ENCODE data around the gene SLIT3. TPM values are rescaled to one million over a fixed set of nuclear protein-coding genes. Genes with fewer than 3 reads are reported as not detected.

Gene SLIT3
- total RNA-seq, 2 donors from 2014 or later, result 6.6 to 6.7 TPM

DNA sequence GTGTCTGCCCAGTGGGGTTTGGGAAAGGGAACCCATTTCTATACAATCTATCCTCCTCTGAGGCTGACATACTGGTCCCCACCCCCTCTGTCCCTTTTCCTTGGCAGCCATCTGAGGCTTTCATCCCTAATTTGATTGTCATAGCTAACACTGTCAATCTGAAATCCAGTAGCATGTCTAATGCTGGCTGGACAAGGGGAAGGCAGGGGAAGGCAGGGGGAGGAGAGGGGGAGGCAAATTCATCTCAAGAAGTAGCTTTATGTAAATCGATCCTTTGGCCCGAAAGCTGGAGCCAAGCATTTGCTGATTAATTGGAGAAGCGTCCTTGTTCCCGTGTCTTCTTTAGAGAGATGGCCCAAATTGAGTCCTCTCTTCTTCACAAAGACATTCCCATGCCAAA, 407.7 kb downstream of the SLIT3 start:
- TF ChIP-seq, protein P1, sequence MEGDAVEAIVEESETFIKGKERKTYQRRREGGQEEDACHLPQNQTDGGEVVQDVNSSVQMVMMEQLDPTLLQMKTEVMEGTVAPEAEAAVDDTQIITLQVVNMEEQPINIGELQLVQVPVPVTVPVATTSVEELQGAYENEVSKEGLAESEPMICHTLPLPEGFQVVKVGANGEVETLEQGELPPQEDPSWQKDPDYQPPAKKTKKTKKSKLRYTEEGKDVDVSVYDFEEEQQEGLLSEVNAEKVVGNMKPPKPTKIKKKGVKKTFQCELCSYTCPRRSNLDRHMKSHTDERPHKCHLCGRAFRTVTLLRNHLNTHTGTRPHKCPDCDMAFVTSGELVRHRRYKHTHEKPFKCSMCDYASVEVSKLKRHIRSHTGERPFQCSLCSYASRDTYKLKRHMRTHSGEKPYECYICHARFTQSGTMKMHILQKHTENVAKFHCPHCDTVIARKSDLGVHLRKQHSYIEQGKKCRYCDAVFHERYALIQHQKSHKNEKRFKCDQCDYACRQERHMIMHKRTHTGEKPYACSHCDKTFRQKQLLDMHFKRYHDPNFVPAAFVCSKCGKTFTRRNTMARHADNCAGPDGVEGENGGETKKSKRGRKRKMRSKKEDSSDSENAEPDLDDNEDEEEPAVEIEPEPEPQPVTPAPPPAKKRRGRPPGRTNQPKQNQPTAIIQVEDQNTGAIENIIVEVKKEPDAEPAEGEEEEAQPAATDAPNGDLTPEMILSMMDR (IDR thresholded peaks at IDR 0.05), result no peak
- TF ChIP-seq POLR2A (IDR thresholded peaks at IDR 0.05), result no peak
- no peak overlapping the region for H3K4me3 ChIP-seq
- H3K4me1 ChIP-seq, result no peaks in the 10 kb centered on the region
- no peak overlapping the region for H3K27ac ChIP-seq
- H3K36me3 ChIP-seq (replicated peaks in 1 of 2; ENCODE audit: insufficient read depth in 1 of 2, low read depth in 2 of 2), result no peaks in the 10 kb centered on the region
- ATAC-seq (no peak), DNase-seq (no peak)
- WGBS, 2 donors, result 78 to 84% methylated on average over 4 of the region's 4 CpGs
- no peaks in the 10 kb centered on the region for H3K9me3 ChIP-seq
- intact Hi-C loops (cut with DNase I), result no loop called here
- no peaks in the 10 kb centered on the region for H3K27me3 ChIP-seq

DNA sequence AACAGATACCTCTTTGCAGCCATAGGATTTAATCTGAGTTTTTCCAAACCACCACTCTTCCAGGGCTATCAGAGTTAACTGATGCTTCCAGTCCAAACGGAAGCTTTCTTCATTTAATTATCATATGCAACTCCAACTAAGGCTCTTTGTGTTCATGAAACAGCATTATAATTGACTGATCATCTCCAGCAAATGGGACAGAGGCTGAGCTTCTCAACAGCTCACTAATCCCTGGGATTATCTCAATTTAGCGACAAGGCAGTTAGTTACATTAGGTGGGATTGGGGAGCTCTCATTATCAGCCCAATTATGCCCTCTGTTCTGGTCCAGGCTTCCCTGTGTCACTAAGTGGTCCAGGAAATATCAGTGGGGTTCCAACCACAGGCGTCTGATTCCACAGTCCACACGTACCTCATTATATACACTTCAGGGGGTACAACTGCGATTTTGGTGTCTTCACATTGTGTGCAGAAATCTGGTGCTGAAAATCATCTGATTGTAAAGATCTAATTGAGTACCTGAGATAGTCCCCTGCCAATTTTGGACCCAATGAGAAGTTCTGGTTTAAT, 408.2 kb downstream of the SLIT3 start:
- no peaks in the 10 kb centered on the region for H3K36me3 ChIP-seq (replicated peaks in 1 of 2; ENCODE audit: insufficient read depth in 1 of 2, low read depth in 2 of 2)
- WGBS, 2 donors, result 61 to 67% methylated on average over 5 of the region's 5 CpGs
- no peaks in the 10 kb centered on the region for H3K4me1 ChIP-seq
- H3K27ac ChIP-seq, result no peak overlapping the region
- DNase-seq, result no peak
- no peaks in the 10 kb centered on the region for H3K27me3 ChIP-seq
- no peaks in the 10 kb centered on the region for H3K9me3 ChIP-seq
- TF ChIP-seq POLR2A (IDR thresholded peaks at IDR 0.05), result no peak
- TF ChIP-seq, protein P1 (IDR thresholded peaks at IDR 0.05), result no peak
- intact Hi-C loops (cut with DNase I), result no loop called here
- H3K4me3 ChIP-seq, result no peak overlapping the region
- ATAC-seq, result no peak

DNA sequence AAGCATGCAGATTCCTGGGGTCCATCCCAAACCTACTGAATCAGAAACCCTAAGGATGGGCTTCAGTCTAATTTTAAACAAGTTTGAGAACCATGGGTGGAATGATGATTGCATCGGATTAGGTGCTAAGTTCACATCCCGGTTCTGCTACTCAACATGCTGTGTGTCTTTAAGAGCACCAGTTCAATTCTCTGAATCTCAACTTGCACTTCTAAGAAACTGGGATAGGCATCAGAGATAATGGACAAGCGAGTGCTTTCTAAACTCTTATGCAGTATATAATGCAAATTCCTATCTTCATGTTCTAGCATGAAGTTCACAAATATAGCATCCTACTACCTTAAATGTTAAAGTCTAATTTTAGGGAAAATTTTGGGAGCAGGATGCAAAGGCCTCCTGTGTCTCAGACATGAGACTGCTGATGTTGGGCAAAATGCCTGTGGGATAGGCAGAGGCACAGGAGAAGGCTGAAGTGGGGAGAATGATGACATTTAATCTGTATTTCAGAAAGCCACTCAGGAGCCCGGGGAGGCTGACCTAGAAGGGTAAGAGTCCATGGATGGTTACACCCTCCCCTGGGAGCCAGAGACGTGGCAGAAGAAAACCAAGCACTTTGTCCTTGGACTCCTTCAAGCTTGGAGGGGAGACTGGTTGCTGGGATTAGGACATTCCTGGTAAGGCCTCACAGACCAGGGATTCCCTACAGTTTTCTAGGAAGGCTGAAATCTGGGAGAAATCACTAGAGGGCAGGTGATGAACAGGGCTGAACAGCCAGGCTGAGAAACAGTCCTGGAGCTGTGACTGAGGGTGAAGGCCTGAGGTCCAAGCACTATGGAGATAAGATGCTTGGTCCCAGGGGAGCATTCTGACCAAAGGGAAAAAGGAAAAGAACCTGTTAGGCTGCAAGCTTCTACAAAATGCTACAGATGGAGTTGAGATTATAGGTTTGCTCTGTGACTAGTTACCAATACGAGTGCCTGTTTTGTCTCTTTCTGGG, 409.8 kb downstream of the SLIT3 start:
- Histone ChIP-seq H3K9me3 (no peaks in the 10 kb centered on the region), H3K4me1 (peaks cover 8% of the 10 kb centered on the region), H3K27ac (no peak overlapping the region), H3K36me3 (replicated peaks in 1 of 2; ENCODE audit: insufficient read depth in 1 of 2, low read depth in 2 of 2) (no peaks in the 10 kb centered on the region), H3K4me3 (no peak overlapping the region), H3K27me3 (no peaks in the 10 kb centered on the region)
- 57 to 61% methylated on average over 6 of the region's 6 CpGs for WGBS, 2 donors
- intact Hi-C loops (cut with DNase I), result no loop called here
- ATAC-seq (no peak), DNase-seq (no peak)
- TF ChIP-seq, protein P1 (IDR thresholded peaks at IDR 0.05), result no peak
- TF ChIP-seq POLR2A (IDR thresholded peaks at IDR 0.05), result no peak

DNA sequence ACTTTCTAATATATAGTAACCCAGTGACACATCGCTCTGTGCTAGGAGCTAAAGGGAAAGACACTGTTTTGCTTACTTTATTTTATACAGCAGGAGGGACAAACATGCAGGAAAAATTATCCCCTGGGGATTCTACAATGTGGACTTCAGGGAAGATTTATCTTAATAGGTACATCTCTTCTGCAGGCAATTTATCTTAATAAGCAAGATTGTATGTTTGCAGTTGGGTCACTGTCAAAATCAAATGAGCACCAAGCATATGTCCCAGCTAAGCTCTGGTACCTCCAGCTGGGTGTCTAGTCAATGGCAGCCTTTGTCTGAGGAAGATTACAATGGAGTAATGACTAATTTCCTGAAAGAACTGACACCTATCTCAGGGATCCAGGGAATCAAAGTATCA, 411.9 kb downstream of the SLIT3 start:
- TF ChIP-seq POLR2A (IDR thresholded peaks at IDR 0.05), result no peak
- TF ChIP-seq, protein P1 (IDR thresholded peaks at IDR 0.05), result no peak
- Histone ChIP-seq H3K36me3 (replicated peaks in 1 of 2; ENCODE audit: insufficient read depth in 1 of 2, low read depth in 2 of 2) (no peaks in the 10 kb centered on the region), H3K27me3 (no peaks in the 10 kb centered on the region), H3K9me3 (no peaks in the 10 kb centered on the region), H3K4me1 (peaks cover 11% of the 10 kb centered on the region), H3K27ac (no peak overlapping the region), H3K4me3 (no peak overlapping the region)
- DNase-seq (no peak), ATAC-seq (no peak)
- intact Hi-C loops (cut with DNase I), result no loop called here
- 86 to 97% methylated on average over 1 of the region's 1 CpG for WGBS, 2 donors
